Measurements from ENCODE around the gene MRO.

The MRO gene

DNA sequence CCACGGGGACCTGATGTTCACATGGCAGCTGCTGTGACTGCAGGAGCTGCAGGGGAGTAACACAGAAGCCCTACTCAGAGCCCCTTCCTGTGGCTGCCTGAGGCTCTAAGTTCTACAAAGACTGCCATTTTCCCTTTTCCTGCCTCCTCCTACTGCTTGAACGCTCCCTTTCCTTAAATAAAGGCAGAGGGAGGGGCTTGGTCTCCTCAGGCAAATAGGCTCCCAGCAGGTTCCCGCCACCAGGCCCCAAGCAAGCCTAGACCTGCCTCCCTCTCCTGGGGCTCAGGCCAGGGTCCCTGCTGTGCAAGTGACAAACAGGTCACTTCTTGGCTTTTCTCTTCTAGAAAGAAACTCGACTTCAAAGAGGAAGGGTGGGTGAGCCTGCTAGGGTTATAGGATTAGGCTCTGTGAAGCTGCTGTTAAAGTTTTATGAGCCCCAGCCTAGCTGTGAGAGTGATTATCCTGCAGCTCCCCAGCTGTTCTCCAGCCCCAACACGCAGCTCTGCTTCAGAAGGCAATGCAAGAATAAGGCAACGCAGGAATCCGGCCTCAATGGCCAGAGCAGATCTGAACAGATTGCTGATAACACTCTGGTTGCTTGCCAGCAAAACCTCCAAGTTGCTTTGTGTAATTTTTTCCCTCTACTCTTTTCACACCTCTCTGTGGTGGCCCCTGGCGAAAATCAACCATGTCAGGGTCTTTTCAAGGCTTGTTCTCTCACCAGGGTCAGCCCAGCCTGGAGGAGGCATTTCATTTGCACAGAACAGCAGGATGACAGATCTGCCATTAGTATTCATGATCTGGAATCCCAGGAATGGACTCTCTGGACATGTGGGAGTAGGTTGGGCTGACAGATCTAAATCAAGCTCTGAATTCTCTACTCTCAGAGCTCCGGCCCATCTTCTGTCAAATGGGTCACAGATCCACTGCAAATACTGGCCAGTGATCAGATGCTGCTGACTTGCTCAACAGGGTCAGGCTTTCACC lies 71.3 kb downstream of the MRO start:
- peak overlapping the region; percentile 85 to 89 (median 89) for H3K27ac Mint-ChIP-seq
- H3K36me3 Mint-ChIP-seq (ENCODE audit: low read depth), result no peaks in the 10 kb centered on the region
- TF ChIP-seq, protein P1, sequence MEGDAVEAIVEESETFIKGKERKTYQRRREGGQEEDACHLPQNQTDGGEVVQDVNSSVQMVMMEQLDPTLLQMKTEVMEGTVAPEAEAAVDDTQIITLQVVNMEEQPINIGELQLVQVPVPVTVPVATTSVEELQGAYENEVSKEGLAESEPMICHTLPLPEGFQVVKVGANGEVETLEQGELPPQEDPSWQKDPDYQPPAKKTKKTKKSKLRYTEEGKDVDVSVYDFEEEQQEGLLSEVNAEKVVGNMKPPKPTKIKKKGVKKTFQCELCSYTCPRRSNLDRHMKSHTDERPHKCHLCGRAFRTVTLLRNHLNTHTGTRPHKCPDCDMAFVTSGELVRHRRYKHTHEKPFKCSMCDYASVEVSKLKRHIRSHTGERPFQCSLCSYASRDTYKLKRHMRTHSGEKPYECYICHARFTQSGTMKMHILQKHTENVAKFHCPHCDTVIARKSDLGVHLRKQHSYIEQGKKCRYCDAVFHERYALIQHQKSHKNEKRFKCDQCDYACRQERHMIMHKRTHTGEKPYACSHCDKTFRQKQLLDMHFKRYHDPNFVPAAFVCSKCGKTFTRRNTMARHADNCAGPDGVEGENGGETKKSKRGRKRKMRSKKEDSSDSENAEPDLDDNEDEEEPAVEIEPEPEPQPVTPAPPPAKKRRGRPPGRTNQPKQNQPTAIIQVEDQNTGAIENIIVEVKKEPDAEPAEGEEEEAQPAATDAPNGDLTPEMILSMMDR (IDR thresholded peaks at IDR 0.05; ENCODE audit: unreplicated experiment in 3 of 3), result no peak
- peaks cover 6% of the 10 kb centered on the region for H3K9me3 Mint-ChIP-seq
- H3K4me1 Mint-ChIP-seq, result peaks cover 79% of the 10 kb centered on the region
- H3K27me3 Mint-ChIP-seq (ENCODE audit: low read depth), result no peaks in the 10 kb centered on the region
- peak overlapping the region; percentile 17 to 52 (median 38) for H3K4me3 Mint-ChIP-seq

DNA sequence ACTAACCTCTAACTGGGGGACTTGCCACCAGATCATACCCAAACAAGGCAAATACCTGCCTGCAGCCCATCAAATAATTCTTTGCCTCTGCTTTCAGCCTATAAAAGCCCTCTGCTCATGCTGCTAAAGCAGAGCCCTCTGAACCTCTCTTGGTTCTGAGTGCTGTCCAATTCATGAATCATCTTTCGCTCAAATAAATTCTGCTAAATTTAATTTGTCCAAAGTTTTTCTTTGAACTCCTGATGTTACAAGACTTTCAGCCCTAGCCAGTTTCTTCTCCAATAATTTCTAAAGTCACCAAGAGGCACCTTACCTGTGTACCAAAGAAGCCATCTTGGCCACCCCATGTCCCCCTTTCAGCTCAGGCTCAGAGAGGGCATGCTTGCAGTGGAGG lies 72.0 kb downstream of the MRO start:
- Mint-ChIP-seq H3K36me3 (ENCODE audit: low read depth) (no peaks in the 10 kb centered on the region), H3K27me3 (ENCODE audit: low read depth) (no peaks in the 10 kb centered on the region), H3K4me3 (peak overlapping the region in 1 of 3 experiments; percentile 22), H3K4me1 (peaks cover 82% of the 10 kb centered on the region), H3K9me3 (peaks cover 8% of the 10 kb centered on the region), H3K27ac (peak overlapping the region; percentile 85 to 89 (median 89))
- TF ChIP-seq, protein P1 (IDR thresholded peaks at IDR 0.05; ENCODE audit: unreplicated experiment in 3 of 3), result no peak

DNA sequence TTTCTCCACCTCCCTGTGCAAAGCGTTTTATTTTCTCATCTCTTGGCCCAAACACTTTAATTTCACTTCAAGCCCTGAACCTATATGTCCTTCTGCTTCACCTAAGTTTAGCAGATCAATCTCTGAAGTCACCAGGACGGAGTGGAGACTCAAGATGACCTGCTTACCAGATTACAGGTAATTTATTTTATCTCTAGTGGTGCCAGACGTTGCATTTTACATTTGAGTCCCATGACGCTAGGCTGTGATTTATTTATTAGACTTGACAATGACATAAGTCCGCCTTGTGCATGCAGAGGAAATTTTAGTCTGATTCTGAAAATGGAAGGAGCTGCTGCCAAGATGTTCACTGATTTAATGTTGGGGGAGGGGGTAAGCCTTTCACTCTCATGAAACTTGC lies 73.9 kb downstream of the MRO start:
- H3K4me1 Mint-ChIP-seq, result peaks cover 76% of the 10 kb centered on the region
- peak overlapping the region in 2 of 3 experiments; percentile 27 to 45 for H3K27ac Mint-ChIP-seq
- H3K9me3 Mint-ChIP-seq, result peaks cover 11% of the 10 kb centered on the region
- no peaks in the 10 kb centered on the region for H3K36me3 Mint-ChIP-seq (ENCODE audit: low read depth)
- peaks cover 4% of the 10 kb centered on the region for H3K27me3 Mint-ChIP-seq (ENCODE audit: low read depth)
- TF ChIP-seq, protein P1 (IDR thresholded peaks at IDR 0.05; ENCODE audit: unreplicated experiment in 3 of 3), result no peak
- H3K4me3 Mint-ChIP-seq, result no peak overlapping the region

Data from nephron (organoid).